SU-DHL-6 (cell line): ENCODE measurements around the gene ADSS1.
A peak's percentile ranks its signal among the peaks of the same experiment; 100 is the strongest.

Experiments used
- H2AFZ ChIP-seq: fragments of 200-600 bp; sonication (generic); 2 replicates; pipeline ENCODE4 v1.6.1; 2014; ENCODE audit warnings: low read depth, mild to moderate bottlenecking, moderate library complexity, mixed read lengths, antibody characterized with exemption, low read length; ENCODE audit not compliant: severe bottlenecking
- H3F3A ChIP-seq: fragments of 200-600 bp; shearing (Covaris generic); 2 replicates; pipeline ENCODE4 v1.6.0; 2016; ENCODE audit warnings: antibody characterized with exemption, mild to moderate bottlenecking; ENCODE audit not compliant: insufficient read depth
- H3K27ac ChIP-seq: fragments of 200-600 bp; sonication (generic); 2 replicates; pipeline ENCODE4 v1.5.1; 2016; ENCODE audit warnings: low read depth, mild to moderate bottlenecking, low read length, moderate library complexity, mixed read lengths
- H3K27me3 ChIP-seq: fragments of 200-600 bp; sonication (generic), shearing (Covaris generic); 2 replicates; pipeline ENCODE4 v1.6.0; 2014; ENCODE audit warnings: mild to moderate bottlenecking, low read length
- H3K36me3 ChIP-seq: fragments of 200-600 bp; sonication (generic); 2 replicates; pipeline ENCODE4 v1.6.1; 2014; ENCODE audit warnings: mild to moderate bottlenecking, low read length, mixed read lengths
- H3K4me2 ChIP-seq: fragments of 300-600, 200-600 bp; shearing (Covaris generic), sonication (generic); 2 replicates; pipeline ENCODE4 v1.6.0; 2014; ENCODE audit warnings: low read length, low read depth, mild to moderate bottlenecking; ENCODE audit not compliant: poor library complexity, severe bottlenecking
- H3K4me3 ChIP-seq: fragments of 200-600 bp; sonication (generic); 2 replicates; pipeline ENCODE4 v1.5.1; 2014; ENCODE audit warnings: antibody characterized with exemption, low read length, mild to moderate bottlenecking, mixed read lengths; ENCODE audit not compliant: insufficient read depth, poor library complexity, severe bottlenecking
- H3K79me2 ChIP-seq: fragments of 200-600 bp; sonication (generic); 2 replicates; pipeline ENCODE4 v1.6.1; 2014; ENCODE audit warnings: mild to moderate bottlenecking, low read length, moderate library complexity; ENCODE audit not compliant: insufficient read depth
- H3K9ac ChIP-seq: fragments of 200-600 bp; sonication (generic); 2 replicates; pipeline ENCODE4 v1.7.0; 2014; ENCODE audit warnings: mild to moderate bottlenecking, low read length
- H3K9me2 ChIP-seq: fragments of 200-600 bp; sonication (generic); replicated peaks from 2 replicates; pipeline ENCODE4 v1.6.1; 2014; ENCODE audit warnings: low read length; ENCODE audit not compliant: insufficient read depth
- H3K9me3 ChIP-seq: fragments of 200-600 bp; sonication (generic); 2 replicates; pipeline ENCODE4 v1.6.1; 2014; ENCODE audit warnings: low read length, mixed read lengths; ENCODE audit not compliant: insufficient read depth
- H4K20me1 ChIP-seq: fragments of 200-600 bp; sonication (generic); 2 replicates; pipeline ENCODE4 v1.6.1; 2014; ENCODE audit warnings: low read depth, mild to moderate bottlenecking, antibody characterized with exemption, low read length, moderate library complexity, mixed read lengths
- CTCF ChIP-seq: fragments of 200-600 bp; sonication (generic); IDR thresholded peaks from one replicate; pipeline ENCODE4 v1.5.1; 2017; ENCODE audit warnings: antibody characterized with exemption, mild to moderate bottlenecking, low read length, moderate library complexity; ENCODE audit not compliant: insufficient read depth, poor library complexity, severe bottlenecking
- EZH2phosphoT487 ChIP-seq: fragments of 200-600 bp; sonication (generic), shearing (Covaris generic); conservative IDR thresholded peaks from 2 replicates; pipeline ENCODE4 v1.6.1; 2018; ENCODE audit warnings: mild to moderate bottlenecking, antibody characterized with exemption, low read length, moderate library complexity, mixed read lengths

ADSS1 gene

GRCh38 chr14:104724981-104725771 is 1.1 kb downstream of the ADSS1 start:
- Histone ChIP-seq H3K27ac (no peak overlapping the region), H3K4me2 (no peak overlapping the region), H3K9me3 (no peaks in the 10 kb centered on the region), H3K27me3 (no peaks in the 10 kb centered on the region), H3F3A (no peaks in the 10 kb centered on the region), H2AFZ (no peak overlapping the region), H3K9me2 (no peaks in the 10 kb centered on the region), H3K36me3 (no peaks in the 10 kb centered on the region), H3K4me3 (no peak overlapping the region), H3K79me2 (no peaks in the 10 kb centered on the region), H4K20me1 (no peaks in the 10 kb centered on the region), H3K9ac (no peak overlapping the region)
- TF ChIP-seq CTCF, result no peak
- TF ChIP-seq EZH2phosphoT487, result no peak

DNA sequence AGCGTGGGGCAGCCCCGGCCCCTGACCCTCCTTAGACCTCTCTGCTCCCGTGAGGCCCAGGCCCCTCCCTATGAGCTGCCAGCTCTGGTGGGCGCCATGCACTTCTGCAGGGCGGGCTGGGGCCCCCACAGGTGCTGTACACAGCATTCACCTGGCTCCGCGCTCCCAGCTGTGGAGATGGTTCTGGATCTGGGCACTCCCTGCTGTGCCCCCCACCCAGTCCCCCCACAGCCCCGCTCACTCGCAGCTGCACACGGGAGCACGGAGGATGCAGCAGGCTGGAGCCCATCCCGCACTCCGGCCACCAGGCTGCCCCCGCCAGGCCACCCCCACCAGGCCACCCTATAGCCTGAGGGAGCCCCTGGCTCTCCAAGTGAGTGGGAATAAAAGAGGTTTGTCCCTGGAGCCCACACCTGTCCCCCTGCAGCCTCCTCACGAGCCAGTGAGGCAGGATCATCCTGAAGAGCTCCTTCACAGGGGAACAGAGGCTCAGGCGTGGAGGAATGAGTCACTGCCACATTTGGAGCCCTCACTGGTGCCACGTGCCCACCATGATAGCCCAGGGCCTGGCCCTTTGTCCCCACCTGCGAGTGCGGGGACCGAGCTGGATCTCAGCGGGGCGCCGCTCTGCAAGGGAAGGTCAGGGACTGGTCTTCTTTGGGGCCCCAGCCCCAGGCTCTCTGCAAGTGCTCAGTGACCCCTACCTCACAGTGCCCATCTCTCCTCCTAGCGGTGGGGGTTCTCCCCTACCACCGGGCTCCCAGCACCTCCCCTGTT is 1.9 kb downstream of the ADSS1 start:
- H4K20me1 ChIP-seq, result no peaks in the 10 kb centered on the region
- no peaks in the 10 kb centered on the region for H3K9me3 ChIP-seq
- no peak overlapping the region for H3K4me3 ChIP-seq
- no peaks in the 10 kb centered on the region for H3K36me3 ChIP-seq
- H3K79me2 ChIP-seq, result no peaks in the 10 kb centered on the region
- H3K9ac ChIP-seq, result no peak overlapping the region
- no peak overlapping the region for H3K4me2 ChIP-seq
- no peaks in the 10 kb centered on the region for H3K9me2 ChIP-seq
- H3F3A ChIP-seq, result no peaks in the 10 kb centered on the region
- no peak overlapping the region for H3K27ac ChIP-seq
- TF ChIP-seq EZH2phosphoT487 (no peak), CTCF (no peak)
- H2AFZ ChIP-seq, result no peak overlapping the region
- no peaks in the 10 kb centered on the region for H3K27me3 ChIP-seq

- Histone ChIP-seq H3K27ac (no peak overlapping the region), H2AFZ (no peak overlapping the region), H3K9me2 (no peaks in the 10 kb centered on the region), H3K79me2 (no peaks in the 10 kb centered on the region), H3K36me3 (no peaks in the 10 kb centered on the region), H4K20me1 (no peaks in the 10 kb centered on the region), H3K4me2 (no peak overlapping the region), H3K9ac (no peak overlapping the region), H3F3A (no peaks in the 10 kb centered on the region), H3K27me3 (no peaks in the 10 kb centered on the region), H3K4me3 (no peak overlapping the region), H3K9me3 (no peaks in the 10 kb centered on the region)
- TF ChIP-seq EZH2phosphoT487 (no peak), CTCF (peak; percentile 9)
Measured at GRCh38 chr14:104726600-104727451, 2.8 kb downstream of the ADSS1 start.
